HG02852 (cell line): ENCODE results near the gene ZDHHC11B.
"Not testable (repeated sequence)": the region's sequence is repeated elsewhere in the genome, so short reads cannot be mapped to it uniquely, and the experiment has no call there.

Experiments
- ATAC-seq: cut with Tn5 transposase; IDR thresholded peaks from one replicate; pipeline ENCODE4 v1.9.1; 2021; ENCODE audit warnings: mild to moderate bottlenecking, moderate library complexity; ENCODE audit not compliant: unreplicated experiment

Gene ZDHHC11B

DNA sequence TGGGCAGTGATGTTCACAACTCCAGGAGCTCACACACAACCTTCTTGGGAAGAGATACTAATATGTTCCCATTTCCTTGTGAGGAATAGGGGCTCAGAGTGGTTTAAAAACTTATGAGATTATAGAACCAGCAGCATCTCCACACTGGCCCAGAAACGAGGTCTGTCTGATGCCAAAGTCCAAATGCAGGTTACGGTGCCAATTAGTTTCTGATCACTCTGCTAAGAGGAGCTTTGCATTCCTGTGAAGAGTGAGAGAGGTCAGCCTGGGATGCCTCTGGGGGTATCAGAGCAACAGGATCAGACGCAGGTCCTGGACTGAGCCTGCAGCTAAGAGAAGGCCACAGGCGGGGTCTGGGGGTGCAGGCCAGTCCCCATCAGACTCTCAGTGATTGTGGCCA, 61.2 kb downstream of the ZDHHC11B start:
- ATAC-seq, result not testable (repeated sequence)

- not testable (repeated sequence) for ATAC-seq
Measured at GRCh38 chr5:719379-719778, 65.2 kb downstream of the ZDHHC11B start.

DNA sequence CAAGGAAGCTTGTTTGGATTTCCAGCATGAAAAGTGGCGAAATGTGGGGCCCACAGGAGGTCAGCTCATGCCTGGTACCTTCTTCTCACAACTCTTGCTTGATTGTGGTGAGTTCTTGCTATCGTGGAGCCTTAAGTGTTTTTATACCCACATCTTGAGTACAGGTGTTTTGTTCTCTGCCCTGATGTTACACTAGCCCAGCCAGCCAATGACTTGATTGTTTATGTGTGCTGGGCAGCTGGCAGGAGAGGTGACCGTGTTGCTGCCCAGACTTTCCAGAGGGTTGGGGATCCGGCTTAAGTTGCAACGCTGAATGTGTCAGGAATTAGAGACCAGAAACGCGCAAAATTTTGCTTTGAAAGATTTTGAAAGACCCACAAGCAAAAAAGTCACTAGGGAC, 67.4 kb downstream of the ZDHHC11B start:
- no peak for ATAC-seq

GRCh38 chr5:716740-717139, 67.8 kb downstream of the ZDHHC11B start:
- not testable (repeated sequence) for ATAC-seq

DNA sequence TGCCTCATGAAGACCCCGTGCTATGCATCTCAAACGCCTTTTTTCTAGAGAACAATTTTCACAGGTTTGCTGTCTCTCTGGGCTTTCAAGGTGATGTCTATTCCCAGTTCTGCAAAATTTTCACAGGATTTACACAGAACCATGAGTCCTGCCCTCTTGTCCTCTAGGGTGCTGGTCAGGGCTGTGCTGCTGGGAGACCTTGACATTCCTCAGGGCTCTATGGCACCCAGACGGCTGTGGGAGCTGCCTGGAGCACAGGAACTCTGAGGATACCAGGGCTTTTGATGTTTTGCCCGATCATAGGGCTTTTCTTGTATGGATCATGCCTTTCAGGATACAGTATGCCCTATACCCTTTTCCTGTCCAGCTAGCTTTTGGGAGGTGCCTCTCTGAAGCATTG, 68.9 kb downstream of the ZDHHC11B start:
- ATAC-seq, result not testable (repeated sequence)

- not testable (repeated sequence) for ATAC-seq
Measured at GRCh38 chr5:714215-715118, 70.1 kb downstream of the ZDHHC11B start.

- ATAC-seq, result not testable (repeated sequence)
Measured at GRCh38 chr5:713686-714085, 70.8 kb downstream of the ZDHHC11B start.

- ATAC-seq, result not testable (repeated sequence)
Measured at GRCh38 chr5:708848-709517, 75.5 kb downstream of the ZDHHC11B start.

- not testable (repeated sequence) for ATAC-seq
Measured at GRCh38 chr5:708374-708773, 76.2 kb downstream of the ZDHHC11B start.

- not testable (repeated sequence) for ATAC-seq
Measured at GRCh38 chr5:706127-706526, 78.4 kb downstream of the ZDHHC11B start.

DNA sequence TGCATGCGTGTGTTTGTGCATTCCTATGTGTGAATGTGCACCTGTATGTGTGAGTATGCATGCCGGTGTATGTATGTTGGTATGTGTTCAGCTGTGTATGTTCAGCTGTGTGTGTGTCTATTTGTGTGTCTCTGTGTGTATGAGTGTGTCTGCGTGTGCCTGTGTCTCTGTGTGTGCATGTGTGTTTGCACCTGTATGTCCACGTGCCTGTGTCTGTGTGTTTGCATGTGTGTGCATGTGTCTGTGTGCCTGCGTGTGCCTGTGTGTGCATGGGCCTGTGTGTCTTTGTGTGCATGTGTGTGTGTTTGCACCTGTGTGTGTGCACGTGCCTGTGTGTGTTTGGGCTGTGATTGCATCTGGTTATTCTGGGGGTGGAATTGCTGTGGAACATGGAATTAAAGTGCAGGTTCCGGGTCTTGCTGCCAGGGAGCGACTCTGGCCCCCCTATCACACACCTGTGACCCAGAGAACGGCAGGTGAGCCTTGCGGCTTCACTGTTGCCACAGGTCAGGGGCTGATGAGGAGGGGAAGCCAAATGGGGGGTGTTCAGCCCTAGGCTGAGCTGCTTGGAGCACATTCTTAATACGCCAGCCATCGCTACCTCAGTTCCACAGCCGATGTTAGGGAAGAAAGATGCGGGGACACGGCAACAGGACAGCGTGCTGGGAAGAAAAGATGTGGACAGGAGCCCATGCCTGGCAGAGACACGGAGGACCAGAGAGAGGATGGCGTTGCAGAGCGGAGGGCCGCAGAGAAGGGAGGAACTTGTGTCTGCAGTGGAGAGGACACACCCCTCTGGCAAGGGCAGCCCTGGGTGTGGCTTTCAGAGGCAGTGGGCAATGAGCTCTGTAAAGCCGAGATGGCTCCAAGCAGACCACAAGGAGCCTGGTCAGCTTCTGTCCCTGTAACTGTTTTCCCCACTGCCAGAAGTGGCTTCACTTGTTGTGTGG, 87.5 kb downstream of the ZDHHC11B start:
- ATAC-seq, result not testable (repeated sequence)

DNA sequence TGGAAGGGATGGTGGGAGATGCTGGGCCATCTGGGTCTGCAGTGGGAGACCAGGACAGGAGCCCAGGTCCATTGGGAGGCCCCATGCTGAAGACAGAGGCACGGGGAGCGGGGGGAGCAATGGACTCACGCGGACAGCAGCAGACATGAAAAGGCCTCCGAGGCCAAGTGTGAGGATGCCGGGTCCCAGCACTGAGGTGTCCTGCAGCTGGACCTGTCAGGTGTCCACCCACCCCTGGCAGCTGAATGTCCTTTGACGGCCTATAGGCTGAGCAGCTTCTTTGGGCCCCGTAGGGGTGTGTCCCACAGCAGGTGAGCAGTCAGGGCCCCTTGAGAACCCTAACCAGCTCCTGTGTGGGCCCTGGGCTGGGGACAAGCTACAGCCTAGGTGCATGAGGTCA, 88.3 kb downstream of the ZDHHC11B start:
- ATAC-seq, result not testable (repeated sequence)

GRCh38 chr5:695475-695874, 89.1 kb downstream of the ZDHHC11B start:
- not testable (repeated sequence) for ATAC-seq

GRCh38 chr5:694042-694431, 90.5 kb downstream of the ZDHHC11B start:
- peak; percentile 20 for ATAC-seq

- peak; percentile 64 for ATAC-seq
Measured at GRCh38 chr5:693271-694041, 91.1 kb downstream of the ZDHHC11B start, which contains the start of gene TPPP. TSS of gene TPPP (minus strand) at chr5:693352. CDS start at chr5:678060, 15,292 bp downstream.

- ATAC-seq, result peak; percentile 12
Measured at GRCh38 chr5:692529-693041, 91.9 kb downstream of the ZDHHC11B start.

GRCh38 chr5:691817-692528, 92.6 kb downstream of the ZDHHC11B start:
- no peak for ATAC-seq

DNA sequence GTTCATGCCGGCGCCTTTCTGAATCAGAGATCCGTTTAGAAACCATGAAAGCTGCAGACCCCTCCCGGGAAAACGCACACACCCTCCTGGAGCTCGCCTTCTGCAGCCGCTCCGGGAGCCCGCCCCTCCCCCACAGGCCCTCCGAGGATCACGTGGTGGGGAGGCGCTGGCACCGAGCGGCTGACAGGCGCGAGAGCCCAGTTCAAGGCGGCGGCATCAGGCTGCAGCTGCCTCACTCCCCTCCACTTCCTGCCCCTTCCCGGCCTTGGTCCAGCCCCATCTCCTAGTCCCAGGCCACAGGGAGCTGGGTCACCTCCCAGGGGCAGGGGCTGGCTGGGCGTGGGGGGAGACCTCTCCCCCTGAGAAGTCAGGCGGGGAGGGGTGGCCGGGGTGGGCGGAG, 93.5 kb downstream of the ZDHHC11B start:
- not testable (repeated sequence) for ATAC-seq

DNA sequence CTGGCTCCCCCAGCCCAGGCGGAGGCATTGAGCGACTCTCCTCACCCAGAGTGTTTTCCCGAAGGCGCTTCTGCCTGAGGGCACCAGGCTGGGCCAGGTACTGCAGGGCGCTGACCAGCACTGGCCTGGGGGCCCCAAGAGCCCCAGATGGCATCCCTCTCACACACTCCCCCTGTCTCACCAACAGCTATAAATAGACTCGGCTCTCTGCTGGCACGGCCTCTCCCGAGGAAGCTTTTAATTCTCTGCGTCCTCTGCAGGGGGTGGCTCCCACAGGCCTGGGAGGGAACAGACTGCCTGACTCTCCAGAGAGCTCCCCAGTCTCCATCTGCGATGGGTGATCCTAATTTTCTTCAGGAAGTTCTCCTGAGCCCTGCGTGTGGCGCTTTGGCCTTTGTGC, 94.2 kb downstream of the ZDHHC11B start:
- not testable (repeated sequence) for ATAC-seq
